Testis (tissue), 3 donors: Measurements from ENCODE around the gene CSF1. TPM values are rescaled to one million over a fixed set of nuclear protein-coding genes. Genes with fewer than 3 reads are reported as not detected.

Source experiments
- DNase-seq: peaks from one replicate; pipeline ENCODE4 v3.0.0-alpha.2; 2019
- H3K27ac ChIP-seq, 2 donors: fragments of 200-600 bp; sonication (generic); one replicate each; pipeline ENCODE4 v1.5.1; 2019
- H3K27me3 ChIP-seq: fragments of 200-600 bp; sonication (generic); one replicate; pipeline ENCODE4 v1.5.1; 2019
- H3K36me3 ChIP-seq: fragments of 200-600 bp; sonication (generic); one replicate; pipeline ENCODE4 v1.5.1; 2017; ENCODE audit warnings: low read depth; ENCODE audit errors: missing control alignments
- H3K4me1 ChIP-seq: fragments of 200-600 bp; sonication (generic); one replicate; pipeline ENCODE4 v1.5.1; 2019
- H3K4me3 ChIP-seq, 2 donors: fragments of 200-600 bp; sonication (generic); one replicate each; pipeline ENCODE4 v1.5.1; 2017 to 2019
- H3K9me3 ChIP-seq: fragments of 200-600 bp; sonication (generic); one replicate; pipeline ENCODE4 v1.5.1; 2017
- POLR2A ChIP-seq: fragments of 450-650 bp; IDR thresholded peaks from one replicate; pipeline ENCODE4 v1.6.1; 2017; ENCODE audit warnings: antibody characterized with exemption, mild to moderate bottlenecking, moderate library complexity
- WGBS, 2 donors: methylation state at CpG; one replicate each; pipeline ENCODE4 v1.1.5; 2018; 5-methylcytosine and 5-hydroxymethylcytosine counted together
- intact Hi-C: fragments of 100-400 bp; cut with DNase I; formaldehyde crosslinking; loops from one replicate; pipeline ENCODE4 v1.15.1; 2023; ENCODE audit warnings: low total_unique reads
- polyA plus RNA-seq: library from polyadenylated mRNA; stranded (reverse); fragments of 350-450 nt; fragmentation: Illumina TruSeq; extraction: RNeasy Lipid Tissue Mini Kit (QIAGEN cat#74804); gene quantifications from one replicate; pipeline ENCODE4 v1.2.3, GENCODE V29; 2014; ENCODE audit warnings: low read depth, low replicate concordance; ENCODE audit not compliant: insufficient read depth
- total RNA-seq, 2 donors: library from RNA; depleted of rRNA; stranded (reverse); fragments of >200 nt; gene quantifications; one replicate each; pipeline ENCODE4 v1.2.3, GENCODE V29; 2016
- TF ChIP-seq, protein P1 (sequence below), 3 experiments: fragments of 450-650 bp in 2 of 3; fragments of 200-600 bp in 1 of 3; sonication (generic) in 1 of 3; IDR thresholded peaks; one replicate each; pipeline ENCODE4 v1.5.1; 2016 to 2019; ENCODE audit warnings: antibody characterized with exemption in 3 of 3, mild to moderate bottlenecking in 2 of 3, moderate library complexity in 1 of 3

The CSF1 gene
- total and polyA plus RNA-seq, 3 donors from 2014 or later: 9.8 to 14.2 (median 10.9) TPM

DNA sequence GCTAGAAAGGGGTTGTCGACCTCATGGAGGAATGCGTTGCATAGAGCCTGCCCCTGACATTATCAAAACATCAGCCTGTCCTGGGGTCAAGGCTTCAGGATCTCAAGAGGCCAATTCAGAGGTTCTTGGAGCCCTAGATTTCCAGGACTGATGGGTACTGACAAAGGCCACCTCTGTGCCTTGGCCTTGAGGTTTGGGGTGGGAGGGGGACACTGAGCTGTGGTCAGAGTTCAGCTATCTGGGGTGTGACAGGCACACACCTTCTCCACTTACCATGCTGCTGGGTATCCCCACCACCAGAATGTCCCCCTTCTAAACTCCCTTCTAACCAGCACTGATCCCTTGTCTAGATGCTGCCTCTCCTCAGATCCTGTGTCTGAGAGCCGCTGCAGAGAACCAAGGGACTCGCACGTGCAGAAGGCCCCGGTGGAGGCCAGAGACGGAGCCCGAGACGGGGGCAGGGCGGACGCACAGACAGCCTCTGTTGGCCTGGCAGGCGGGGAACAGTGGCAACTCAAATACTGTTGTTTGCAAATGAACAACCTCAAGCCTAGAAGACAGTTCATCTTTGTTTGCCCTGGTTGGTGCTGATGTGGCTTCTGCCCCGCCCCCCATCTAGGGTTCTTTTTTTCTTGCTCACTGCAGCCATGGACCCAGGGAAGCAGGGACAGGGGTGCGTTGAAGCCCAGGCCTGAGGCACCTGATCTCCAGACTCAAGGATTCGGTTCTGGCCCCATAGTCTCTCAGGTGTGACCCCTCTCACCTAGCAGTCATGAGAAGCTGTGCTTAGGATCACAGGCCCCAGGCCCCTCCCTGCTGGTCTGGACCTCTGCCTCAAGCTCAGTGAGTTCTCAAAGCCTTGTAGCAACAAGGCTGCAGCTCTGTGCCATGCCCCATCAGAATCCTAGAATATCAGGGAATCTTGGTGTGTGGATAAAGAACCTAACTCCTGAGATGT is 28.1 kb upstream of the CSF1 start:
- Histone ChIP-seq H3K27ac (peak overlapping the region in 1 of 2 donors; percentile 66), H3K9me3 (no peaks in the 10 kb centered on the region), H3K4me3 (no peak overlapping the region), H3K27me3 (no peaks in the 10 kb centered on the region), H3K36me3 (no peaks in the 10 kb centered on the region), H3K4me1 (peaks cover 16% of the 10 kb centered on the region)
- 81 to 82% methylated on average over 14 to 15 of the region's 15 CpGs for WGBS, 2 donors
- TF ChIP-seq POLR2A: no peak
- TF ChIP-seq, protein P1, sequence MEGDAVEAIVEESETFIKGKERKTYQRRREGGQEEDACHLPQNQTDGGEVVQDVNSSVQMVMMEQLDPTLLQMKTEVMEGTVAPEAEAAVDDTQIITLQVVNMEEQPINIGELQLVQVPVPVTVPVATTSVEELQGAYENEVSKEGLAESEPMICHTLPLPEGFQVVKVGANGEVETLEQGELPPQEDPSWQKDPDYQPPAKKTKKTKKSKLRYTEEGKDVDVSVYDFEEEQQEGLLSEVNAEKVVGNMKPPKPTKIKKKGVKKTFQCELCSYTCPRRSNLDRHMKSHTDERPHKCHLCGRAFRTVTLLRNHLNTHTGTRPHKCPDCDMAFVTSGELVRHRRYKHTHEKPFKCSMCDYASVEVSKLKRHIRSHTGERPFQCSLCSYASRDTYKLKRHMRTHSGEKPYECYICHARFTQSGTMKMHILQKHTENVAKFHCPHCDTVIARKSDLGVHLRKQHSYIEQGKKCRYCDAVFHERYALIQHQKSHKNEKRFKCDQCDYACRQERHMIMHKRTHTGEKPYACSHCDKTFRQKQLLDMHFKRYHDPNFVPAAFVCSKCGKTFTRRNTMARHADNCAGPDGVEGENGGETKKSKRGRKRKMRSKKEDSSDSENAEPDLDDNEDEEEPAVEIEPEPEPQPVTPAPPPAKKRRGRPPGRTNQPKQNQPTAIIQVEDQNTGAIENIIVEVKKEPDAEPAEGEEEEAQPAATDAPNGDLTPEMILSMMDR (IDR thresholded peaks at IDR 0.05): no peak
- intact Hi-C loops: no loop called here
- DNase-seq: no peak

DNA sequence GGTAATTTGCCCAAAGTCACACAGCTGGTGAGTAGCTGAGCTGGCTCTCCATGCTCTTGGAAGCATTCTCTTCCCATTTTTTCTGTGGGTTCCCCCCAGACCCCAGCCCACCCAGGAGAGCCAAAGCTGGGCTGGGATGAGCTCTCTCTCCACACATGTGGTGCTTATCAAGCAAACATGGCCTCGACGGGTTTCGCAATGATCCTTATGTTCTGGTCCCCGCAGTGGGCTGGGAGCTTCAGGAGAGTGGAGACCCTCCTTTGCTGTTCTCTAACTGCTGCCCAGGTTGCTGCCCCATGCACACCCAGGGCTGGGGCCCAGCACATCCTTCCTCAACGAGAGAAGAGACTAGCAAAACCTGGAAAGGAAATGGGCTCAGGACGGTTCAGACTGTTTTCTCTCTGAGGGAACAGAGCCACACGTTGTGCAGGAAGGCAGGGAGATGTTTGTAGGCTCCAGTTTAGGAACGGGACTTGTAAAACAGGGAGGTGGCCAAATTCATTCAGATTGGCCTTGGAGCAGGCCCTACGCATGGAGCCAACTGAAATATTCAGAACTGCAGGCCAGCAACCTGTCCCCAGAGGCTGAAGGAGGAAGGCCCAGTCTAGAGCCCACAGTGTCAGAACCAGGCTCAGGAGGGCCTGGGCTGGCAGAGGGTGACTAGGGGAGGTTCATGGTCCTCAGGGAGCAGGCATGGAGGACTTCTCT is 27.2 kb upstream of the CSF1 start:
- 51 to 62% methylated on average over 8 to 9 of the region's 9 CpGs for WGBS, 2 donors
- no peak for TF ChIP-seq POLR2A
- TF ChIP-seq, protein P1 (IDR thresholded peaks at IDR 0.05): no peak
- intact Hi-C loops: no loop called here
- peak; percentile 70 for DNase-seq
- Histone ChIP-seq H3K4me3 (no peak overlapping the region), H3K4me1 (peaks cover 14% of the 10 kb centered on the region), H3K27ac (peak overlapping the region in 1 of 2 donors; percentile 66), H3K9me3 (no peaks in the 10 kb centered on the region), H3K36me3 (no peaks in the 10 kb centered on the region), H3K27me3 (no peaks in the 10 kb centered on the region)

DNA sequence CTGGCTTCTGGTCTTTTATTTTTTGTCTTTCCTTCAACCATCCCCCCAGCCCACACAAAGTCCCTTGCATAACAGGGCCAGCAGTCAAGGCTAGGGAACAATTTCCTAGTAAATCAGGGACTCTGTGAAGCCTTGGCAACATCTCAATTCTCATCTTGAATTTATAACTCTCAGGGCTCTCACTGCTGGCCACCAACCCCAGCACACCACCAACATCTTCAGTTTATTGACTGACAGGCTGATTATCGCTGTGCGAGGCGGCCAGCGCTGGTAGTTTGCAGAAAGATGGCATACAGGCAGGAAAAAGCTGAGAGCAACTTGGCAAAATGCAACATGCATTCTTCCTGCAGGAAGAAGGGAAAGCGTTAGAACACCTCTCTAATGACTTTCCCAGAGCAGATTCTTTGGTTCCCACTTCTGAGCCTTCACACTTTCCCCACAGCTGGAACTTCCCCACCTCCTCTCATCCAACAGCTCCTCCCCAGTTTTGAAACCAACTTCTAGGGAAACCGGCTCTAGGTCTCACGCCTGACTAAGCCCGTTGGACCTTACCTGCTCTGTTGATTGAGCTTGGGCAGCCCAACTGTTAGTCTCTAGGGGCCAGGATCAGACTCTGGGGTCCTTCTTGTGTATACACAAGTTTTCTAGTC is 26.3 kb upstream of the CSF1 start:
- TF ChIP-seq POLR2A: no peak
- TF ChIP-seq, protein P1 (IDR thresholded peaks at IDR 0.05): no peak
- peaks cover 14% of the 10 kb centered on the region for H3K4me1 ChIP-seq
- H3K9me3 ChIP-seq: no peaks in the 10 kb centered on the region
- WGBS, 2 donors: 87 to 88% methylated on average over 8 of the region's 8 CpGs
- peak; percentile 43 for DNase-seq
- no peaks in the 10 kb centered on the region for H3K36me3 ChIP-seq
- H3K4me3 ChIP-seq: no peak overlapping the region
- peak overlapping the region in 1 of 2 donors; percentile 28 for H3K27ac ChIP-seq
- intact Hi-C loops: no loop called here
- H3K27me3 ChIP-seq: no peaks in the 10 kb centered on the region

DNA sequence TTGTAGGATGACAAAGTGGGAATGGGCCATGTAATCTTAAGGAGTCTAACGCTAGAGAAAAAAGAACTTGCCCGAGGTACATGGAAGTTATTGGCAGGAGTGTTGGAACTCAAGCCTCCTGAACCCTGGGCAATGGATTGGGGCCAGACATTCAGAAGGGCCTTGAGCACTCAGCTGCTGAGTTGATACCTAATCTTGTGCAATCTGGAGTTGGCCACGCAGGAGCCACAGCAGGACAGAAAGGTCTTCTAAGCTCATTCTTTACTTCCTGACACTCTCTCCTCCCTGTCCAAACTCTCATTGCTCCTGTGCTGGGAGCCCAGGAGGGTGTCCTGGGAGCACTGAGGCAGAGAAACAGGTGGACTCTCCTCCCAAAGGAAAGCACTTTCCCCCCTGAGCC is 25.1 kb upstream of the CSF1 start:
- H3K36me3 ChIP-seq: no peaks in the 10 kb centered on the region
- no peaks in the 10 kb centered on the region for H3K9me3 ChIP-seq
- H3K27me3 ChIP-seq: no peaks in the 10 kb centered on the region
- no peak for TF ChIP-seq POLR2A
- TF ChIP-seq, protein P1 (IDR thresholded peaks at IDR 0.05): no peak
- no peak for DNase-seq
- 67 to 88% methylated on average over 3 of the region's 3 CpGs for WGBS, 2 donors
- no peak overlapping the region for H3K4me3 ChIP-seq
- no peak overlapping the region for H3K27ac ChIP-seq
- H3K4me1 ChIP-seq: peaks cover 14% of the 10 kb centered on the region
- intact Hi-C loops: no loop called here
